Posterior cingulate gyrus (tissue), 11 donors: ENCODE data around the gene HEXIM1.

ENCODE experiments used
- DNase-seq, 10 donors: peaks; one replicate each; pipeline versions ENCODE4 v3.0.0 to v3.0.0-alpha.2; 2020 to 2021; ENCODE audit warnings: mixed read lengths in 3 of 10
- intact Hi-C: fragments of 100-400 bp; cut with DNase I; formaldehyde crosslinking; loops from one replicate; pipeline ENCODE4 v1.15.1; 2023

Gene HEXIM1

DNA sequence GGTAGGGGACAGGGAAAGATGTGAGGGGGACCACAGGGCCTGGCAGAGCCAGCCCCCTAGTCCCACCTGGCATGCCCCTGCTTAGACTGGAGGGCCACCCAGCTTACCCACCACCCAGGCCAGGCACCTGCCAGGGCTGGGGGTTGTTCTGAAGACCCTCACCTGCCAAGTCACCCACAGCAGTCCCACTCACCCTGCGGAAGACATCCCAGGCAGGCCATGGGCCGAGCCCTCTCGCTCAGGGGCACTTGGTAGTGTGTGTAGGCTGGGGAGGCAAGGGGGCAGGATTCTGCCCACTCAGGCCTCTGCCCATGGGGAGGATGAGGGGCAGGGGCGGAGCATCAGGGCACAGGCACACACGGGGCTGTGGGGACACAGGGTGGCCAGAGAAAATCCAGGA, 19.9 kb upstream of the HEXIM1 start:
- no peak for DNase-seq
- intact Hi-C loops, result no loop called here

DNA sequence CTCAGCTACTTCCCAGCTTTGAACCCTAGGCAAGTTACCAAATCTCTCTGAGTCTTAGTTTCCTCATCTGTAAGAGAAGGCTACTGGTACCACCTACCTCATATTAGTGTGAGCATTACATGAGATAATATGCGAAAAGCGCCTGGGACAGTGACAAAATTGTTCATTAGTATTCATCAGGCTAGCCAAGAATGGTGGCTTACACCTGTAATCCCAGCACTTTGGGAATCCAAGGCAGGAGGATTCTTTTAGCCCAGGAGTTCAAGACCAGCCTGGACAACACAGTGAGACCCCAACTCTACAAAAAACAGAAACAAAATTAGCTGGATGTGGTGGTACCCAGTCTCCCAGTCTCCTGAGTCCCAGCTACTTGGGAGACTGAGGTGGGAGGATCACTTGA, 19.3 kb upstream of the HEXIM1 start:
- intact Hi-C loops, result no loop called here
- no peak for DNase-seq

DNA sequence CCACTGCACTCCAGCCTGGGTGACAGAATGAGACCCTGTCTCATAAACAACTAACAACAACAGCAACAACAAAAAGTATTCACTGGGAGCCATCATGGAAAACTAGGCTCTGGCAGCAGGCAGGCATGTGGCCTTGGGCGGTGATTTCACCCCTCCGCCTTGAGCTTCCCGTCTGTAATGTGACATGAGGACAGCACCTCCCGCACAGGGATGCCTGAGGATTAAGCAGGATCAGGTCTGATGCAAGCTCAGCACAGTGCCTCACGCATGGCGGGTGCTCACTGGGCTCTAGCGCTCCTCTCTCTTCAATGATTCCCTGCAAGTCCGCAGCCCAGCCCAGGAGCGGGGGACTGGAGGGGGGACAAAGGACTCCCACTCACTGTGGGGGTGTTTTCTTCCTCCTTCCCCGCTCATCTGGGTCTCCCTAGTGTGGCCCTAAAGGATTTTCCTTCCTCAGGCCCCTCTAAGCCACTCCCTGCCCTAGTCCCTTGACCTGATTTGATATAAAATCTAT, 18.8 kb upstream of the HEXIM1 start:
- intact Hi-C loops, result no loop called here
- DNase-seq, result no peak

GRCh38 chr17:45129940-45130680, 18.2 kb upstream of the HEXIM1 start:
- intact Hi-C loops, result loop anchor here (5.0 to 10.0 kb wide), 2 partner anchors 33 to 355 kb away; no protein-coding TSS in a partner anchor
- DNase-seq, result no peak

DNA sequence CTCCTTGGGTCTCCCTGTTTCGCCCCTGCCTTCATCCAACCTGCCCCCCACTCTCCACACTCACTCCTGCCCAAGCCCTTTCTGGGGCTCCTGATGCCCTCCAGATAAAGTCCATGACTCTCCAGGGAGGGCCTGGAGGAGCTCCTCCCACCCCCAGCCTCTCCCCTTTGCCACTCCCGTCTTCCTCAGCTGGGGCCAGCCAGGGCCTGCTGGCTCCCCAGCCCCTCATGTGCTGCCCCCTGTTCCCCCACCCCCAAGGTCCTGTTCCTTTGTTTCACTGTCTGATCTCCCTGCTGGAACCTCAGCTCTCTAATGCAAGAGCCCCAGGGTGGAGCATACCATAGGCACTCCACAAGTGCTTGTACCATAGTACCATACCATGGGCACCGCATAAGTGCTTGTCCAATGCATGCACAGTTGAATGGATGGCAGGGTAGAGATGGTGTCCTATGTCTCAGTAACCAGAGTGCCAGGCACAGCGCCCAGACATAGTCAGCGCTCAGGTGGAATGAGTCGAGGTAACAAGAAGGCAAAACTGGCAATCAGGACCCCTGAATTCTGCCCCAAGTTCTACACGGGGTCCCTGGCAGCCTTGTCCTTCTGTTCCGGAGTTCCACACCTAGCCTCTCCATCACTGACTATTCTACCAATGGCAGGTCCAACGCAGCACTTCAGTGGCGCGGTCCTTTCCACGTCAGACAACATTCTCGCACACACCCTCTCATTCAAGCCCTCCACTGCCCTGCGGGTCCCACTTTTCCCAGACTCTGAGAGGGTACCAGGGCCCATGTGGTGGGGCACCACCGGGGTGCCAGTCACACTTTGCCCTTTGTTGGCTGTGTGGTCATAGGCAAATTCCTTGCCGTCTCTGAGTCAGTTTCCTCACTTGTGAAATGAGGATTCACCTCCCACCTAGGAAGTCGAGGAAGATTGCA, 17.3 kb upstream of the HEXIM1 start:
- no peak for DNase-seq
- intact Hi-C loops, result loop anchor here (5.0 to 10.0 kb wide), 2 partner anchors 34 to 356 kb away; no protein-coding TSS in a partner anchor

- intact Hi-C loops, result loop anchor here (5.0 to 10.0 kb wide), 2 partner anchors 34 to 357 kb away; no protein-coding TSS in a partner anchor
- peak in 4 of 10 donors; percentile 31 to 57 (median 34) for DNase-seq
Observed at GRCh38 chr17:45131616-45132319, 16.5 kb upstream of the HEXIM1 start.

- intact Hi-C loops, result loop anchor here (5.0 to 10.0 kb wide), 2 partner anchors 35 to 357 kb away; no protein-coding TSS in a partner anchor
- no peak for DNase-seq
Observed at GRCh38 chr17:45132320-45132571, 16.0 kb upstream of the HEXIM1 start, which contains the start of gene PLCD3. Gene PLCD3 (minus strand): TSS chr17:45132515. CDS start chr17:45132410, 105 bp downstream.

GRCh38 chr17:45132572-45133463, 15.5 kb upstream of the HEXIM1 start:
- peak; percentile 56 to 97 (median 80) for DNase-seq
- intact Hi-C loops, result loop anchor here (5.0 to 10.0 kb wide), 2 partner anchors 36 to 358 kb away; no protein-coding TSS in a partner anchor

GRCh38 chr17:45135192-45135977, 12.9 kb upstream of the HEXIM1 start, which contains the start of gene ACBD4:
Gene ACBD4 (plus strand): TSS chr17:45135687. CDS start chr17:45136145, 458 bp downstream.
- intact Hi-C loops, result loop anchor here (1.0 to 10.0 kb wide), 2 partner anchors 62 to 361 kb away; no protein-coding TSS in a partner anchor

DNA sequence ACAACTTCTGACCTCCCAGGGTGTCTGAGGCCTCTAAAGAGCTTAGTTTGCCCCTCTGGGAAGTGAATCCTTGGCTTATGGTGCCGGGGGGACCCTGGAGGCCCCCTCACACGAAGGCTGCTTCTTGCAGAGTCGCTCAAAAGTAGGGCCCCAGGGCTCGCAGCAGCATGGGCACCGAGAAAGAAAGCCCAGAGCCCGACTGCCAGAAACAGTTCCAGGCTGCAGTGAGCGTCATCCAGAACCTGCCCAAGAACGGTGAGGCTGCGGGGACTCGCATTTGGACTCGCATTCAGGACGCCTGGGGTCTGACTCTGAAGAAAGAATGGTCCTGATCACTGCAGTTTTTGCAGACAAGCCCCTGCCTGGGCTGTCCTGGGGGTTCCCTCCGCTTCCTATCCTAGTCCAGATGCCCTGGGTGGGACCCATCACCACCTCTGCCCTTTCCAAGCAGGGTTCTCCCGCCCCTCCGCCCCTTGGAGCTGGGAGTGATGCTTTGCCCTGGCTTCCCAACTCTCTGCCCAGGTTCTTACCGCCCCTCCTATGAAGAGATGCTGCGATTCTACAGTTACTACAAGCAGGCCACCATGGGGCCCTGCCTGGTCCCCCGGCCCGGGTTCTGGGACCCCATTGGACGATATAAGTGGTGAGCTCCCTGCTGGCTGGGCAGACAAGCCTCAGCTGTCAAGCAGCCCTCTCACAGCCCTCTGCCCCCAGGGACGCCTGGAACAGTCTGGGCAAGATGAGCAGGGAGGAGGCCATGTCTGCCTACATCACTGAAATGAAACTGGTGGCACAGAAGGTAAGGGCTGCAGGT, 12.1 kb upstream of the HEXIM1 start:
- DNase-seq, result peak in 2 of 10 donors; percentile 11 to 81
- intact Hi-C loops, result loop anchor here (1.0 to 10.0 kb wide), 2 partner anchors 61 to 361 kb away; no protein-coding TSS in a partner anchor

More at GRCh38 chr17:45135192-45135977, 12.9 kb upstream of the HEXIM1 start, which contains the start of gene ACBD4:
- peak; percentile 89 to 99 (median 94) for DNase-seq

DNA sequence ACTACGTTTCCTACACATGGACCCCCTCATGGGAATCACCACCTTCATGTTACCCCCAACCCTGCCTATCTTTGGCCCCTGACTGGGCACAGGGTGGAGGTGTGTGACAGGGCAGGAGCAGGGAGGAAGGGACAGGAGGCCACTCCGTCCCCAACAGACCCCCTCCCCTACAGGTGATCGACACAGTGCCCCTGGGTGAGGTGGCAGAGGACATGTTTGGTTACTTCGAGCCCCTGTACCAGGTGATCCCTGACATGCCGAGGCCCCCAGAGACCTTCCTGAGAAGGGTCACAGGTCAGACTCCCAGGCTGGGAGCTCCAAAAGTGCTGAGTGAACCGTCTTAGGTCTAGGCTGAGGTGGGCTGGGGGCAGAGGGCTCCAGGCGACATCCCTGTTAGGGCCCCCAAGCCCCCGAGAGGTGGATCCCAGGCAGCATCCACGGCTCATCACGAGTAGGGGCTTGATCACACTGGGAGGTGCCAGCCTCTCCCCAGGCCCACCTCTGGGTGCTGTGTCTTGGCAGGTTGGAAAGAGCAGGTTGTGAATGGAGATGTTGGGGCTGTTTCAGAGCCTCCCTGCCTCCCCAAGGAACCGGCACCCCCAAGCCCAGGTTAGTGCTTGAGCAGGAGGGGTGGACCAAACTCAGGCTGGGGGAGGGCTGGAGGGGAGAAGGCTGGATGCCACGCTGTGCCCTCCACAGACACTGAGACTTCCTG, 11.3 kb upstream of the HEXIM1 start:
- intact Hi-C loops, result loop anchor here (10.0 kb wide), 1 partner anchor 362 kb away; no protein-coding TSS in a partner anchor
- peak in 2 of 10 donors; percentile 56 to 69 for DNase-seq

GRCh38 chr17:45137561-45138305, 10.5 kb upstream of the HEXIM1 start:
- DNase-seq, result peak in 2 of 10 donors; percentile 27 to 42
- intact Hi-C loops, result loop anchor here (10.0 kb wide), 1 partner anchor 363 kb away; no protein-coding TSS in a partner anchor

GRCh38 chr17:45138911-45139532, 9.3 kb upstream of the HEXIM1 start:
- intact Hi-C loops, result loop anchor here (10.0 kb wide), 1 partner anchor 364 kb away; no protein-coding TSS in a partner anchor
- peak in 1 of 10 donors; percentile 62 for DNase-seq

GRCh38 chr17:45139533-45139920, 8.7 kb upstream of the HEXIM1 start:
- DNase-seq, result peak in 1 of 10 donors; percentile 27
- intact Hi-C loops, result loop anchor here (10.0 kb wide), 1 partner anchor 365 kb away; no protein-coding TSS in a partner anchor

DNA sequence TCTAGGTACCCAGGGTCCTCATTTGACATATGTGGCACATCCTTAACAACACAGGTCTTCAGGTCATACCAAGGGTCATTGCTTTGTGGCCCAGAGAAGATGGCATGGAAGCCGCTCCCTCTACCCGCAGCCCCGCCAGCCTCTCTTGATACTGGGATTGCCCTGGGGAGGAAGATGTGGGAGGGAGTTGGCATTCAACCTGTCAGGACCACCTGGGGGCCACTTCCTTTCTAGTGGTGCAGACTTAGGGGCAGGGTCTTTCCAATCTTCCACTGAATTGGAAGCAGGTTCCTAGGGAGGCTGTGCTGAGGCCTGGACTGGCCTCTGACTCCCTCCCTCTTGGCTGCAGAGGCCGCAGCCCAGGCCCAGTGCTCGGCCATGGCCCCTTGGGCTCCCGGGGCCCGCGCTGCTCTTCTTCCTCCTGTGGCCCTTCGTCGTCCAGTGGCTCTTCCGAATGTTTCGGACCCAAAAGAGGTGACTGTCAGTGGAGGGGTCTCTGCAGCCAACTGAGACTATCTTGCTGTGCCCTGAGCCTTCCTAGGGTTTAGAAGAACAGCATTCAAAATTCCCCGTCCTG, 5.1 kb upstream of the HEXIM1 start:
- intact Hi-C loops, result no loop called here
- peak in 1 of 10 donors; percentile 35 for DNase-seq
